Measurements from ENCODE around the gene RALGPS1. TPM values are rescaled to one million over a fixed set of nuclear protein-coding genes. Genes with fewer than 3 reads are reported as not detected.

RALGPS1 gene
- total RNA-seq, 1 experiment from 2014 or later = 0.42 TPM

DNA sequence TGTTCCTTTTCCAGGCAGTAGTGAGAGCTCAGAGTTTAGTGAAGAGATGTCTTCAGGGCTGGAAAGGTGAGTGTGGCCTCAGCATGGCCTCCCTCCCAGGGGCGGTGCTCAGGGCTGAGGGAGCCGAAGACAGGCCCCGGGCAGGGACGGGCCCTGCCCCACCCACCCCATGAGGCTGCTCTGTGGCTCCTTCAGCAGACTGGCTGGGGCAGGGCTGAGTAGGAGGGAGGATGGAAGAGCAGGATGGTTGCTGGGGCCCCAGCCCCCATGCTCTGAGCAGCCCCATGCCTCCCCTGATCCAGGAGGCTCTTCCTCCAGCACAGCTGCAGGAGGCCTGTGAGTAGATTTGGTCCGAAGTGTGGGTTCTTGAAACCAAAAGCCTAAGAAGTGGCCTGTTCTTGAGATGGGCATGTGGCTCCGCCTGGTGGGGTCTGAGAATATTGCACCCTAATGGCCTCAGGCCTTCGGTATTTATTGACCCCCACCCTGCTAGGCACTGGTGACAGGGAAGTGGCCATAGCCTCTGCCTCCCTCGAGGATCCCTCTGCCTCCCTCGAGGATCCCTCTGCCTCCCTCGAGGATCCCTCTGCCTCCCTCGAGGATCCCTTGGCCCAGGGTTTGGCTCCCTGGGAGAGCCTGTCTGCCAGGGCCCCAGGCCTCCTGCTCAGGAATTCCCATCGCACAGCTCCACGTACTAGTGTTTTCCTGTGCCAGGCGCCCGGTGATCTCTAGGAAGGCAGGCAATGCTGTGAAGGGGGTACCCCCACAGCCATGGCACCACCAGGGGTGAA, 284.6 kb downstream of the RALGPS1 start:
- peak; percentile 72 for DNase-seq (ENCODE audit: low read depth)

DNA sequence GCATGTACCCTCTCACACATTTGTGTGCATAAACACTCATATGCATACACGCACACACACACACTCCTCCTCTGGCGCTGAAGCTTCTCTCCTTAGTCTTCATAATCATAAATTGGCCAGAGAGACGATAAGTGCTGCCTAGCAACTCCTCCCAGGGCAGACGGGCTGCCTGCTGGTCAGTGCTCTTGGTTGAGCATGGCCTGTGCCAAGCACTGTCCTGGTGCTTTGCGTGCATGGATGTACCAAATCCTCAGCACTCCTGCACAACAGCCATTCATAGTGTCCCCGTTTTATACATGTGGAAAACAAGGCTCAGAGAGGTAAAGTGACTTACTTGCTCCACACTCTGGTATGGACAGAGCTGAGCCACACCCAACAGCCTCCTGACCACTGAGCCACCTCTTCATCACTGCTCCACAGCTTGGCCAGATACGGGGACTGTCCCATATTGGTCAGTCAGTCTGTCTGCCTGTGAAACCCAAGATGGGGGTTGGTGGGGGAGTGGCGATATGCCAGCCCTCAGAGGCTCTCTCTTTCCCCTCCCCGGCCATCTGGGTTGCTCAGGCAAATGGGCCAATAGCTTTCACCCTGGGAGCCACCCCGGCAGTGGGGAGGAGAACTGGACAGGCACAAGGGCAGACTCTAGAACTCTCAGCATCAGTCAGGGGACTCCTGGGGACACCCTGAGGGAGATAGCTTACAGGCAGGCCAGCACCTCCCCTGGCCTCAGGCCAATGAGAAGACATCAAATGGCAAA, 285.7 kb downstream of the RALGPS1 start:
- DNase-seq (ENCODE audit: low read depth) = no peak

DNA sequence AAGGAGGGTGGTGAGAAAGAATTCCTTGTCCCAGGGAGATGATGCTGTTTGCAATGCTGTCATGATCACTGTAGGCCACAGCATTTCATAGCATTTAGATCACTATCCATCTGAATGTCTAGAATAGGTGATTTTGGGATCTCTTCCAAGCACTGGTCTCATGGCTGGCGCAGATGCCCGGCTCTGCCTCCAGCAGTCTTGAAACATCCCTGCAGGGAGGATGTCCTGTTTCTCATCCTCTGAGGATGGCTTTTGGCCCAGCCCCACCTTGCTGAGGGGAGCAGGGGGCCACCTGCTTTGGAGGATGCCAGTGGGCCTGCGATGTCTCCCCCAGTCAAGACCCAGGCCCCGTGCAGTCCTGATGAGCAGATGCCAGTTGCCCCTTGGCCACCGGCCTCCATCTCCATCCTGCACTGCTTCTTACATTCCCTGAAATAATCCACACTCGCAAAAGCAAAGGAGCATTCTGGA, 286.5 kb downstream of the RALGPS1 start:
- peak; percentile 18 for DNase-seq (ENCODE audit: low read depth)

DNA sequence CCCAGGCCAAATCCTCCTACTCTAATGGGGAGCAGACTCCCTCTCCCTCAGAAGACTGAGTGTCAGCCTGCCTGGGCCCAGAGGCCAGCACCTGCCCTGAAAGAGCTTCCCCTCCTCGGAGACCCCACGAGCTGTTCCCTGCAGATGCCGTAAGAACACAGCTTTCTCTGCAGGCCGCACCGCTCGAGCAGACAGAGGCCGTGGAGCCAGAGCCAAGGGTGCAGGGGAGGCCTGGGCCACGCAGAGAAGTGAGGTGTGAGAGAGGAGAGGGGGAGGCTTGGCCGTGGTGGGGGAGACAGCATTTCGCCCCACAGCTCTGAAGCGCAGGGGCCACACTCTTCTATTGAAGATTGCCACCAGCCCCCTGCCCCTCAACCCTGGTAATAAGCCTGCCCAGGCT, 287.1 kb downstream of the RALGPS1 start:
- DNase-seq (ENCODE audit: low read depth) = no peak

DNA sequence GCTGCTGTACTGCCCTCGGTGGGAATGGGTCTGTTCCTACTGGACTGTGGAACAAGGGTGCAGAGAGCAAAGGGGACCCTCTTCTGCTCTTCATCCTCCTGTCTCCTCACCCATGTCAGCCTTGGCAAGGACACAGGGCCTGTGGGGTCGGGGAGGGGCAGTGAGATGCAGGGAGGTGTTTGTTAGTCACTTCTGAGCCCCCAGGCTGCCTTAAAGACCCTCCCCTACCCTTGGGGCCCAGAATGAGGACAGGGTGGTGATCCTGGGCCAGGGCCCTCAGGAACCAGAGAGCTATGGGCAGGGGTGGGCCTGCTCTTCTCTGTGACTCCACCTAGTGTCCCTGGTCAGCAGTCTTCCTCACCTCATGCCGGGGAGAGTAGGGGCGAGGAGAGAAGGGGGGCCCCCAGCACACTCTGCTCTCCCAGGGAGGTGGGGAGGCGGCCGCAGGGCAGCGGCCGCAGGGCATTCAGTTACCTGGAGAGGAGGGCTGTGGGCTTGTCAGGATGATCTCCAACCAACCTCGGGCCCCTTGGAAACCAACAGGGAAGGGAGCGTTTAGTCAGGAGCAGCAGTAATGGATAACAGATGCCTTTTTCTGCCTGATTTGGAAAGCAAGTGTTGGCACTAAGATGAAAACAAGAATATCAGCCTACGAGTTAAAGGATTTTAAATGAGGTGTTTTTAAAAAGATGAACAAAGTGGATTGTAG, 288.0 kb downstream of the RALGPS1 start:
- no peak for DNase-seq (ENCODE audit: low read depth)

DNA sequence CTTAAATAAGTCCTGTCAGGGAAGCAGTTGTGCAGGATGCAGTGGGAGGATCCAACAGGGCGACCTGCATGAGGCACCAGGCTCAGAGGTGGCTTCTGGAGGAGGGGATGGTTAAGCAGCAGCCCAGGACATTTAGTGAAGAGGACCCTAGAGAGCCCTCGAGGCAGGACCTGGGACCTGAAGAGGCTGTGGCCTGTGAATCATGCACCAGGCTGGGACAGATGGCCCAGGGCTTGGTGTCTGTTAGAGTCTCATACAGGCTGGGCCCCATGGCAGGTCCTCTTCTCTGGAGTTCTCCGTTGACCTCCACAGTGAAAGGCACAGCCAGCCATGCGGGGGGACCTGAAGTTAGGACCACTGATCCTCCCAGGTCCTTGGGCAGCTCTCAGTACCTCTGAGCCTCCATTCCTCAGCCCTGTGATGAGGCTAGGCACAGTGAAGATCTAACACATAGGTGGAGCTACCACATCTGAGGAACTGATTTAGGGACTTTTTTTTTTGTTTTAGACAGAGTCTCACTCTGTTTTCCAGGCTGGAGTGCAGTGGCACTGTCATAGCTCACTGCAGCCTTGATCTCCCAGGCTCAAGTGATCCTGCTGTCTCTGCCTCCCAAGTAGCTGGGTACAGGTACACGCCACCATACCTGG, 289.2 kb downstream of the RALGPS1 start:
- DNase-seq (ENCODE audit: low read depth) = no peak

DNA sequence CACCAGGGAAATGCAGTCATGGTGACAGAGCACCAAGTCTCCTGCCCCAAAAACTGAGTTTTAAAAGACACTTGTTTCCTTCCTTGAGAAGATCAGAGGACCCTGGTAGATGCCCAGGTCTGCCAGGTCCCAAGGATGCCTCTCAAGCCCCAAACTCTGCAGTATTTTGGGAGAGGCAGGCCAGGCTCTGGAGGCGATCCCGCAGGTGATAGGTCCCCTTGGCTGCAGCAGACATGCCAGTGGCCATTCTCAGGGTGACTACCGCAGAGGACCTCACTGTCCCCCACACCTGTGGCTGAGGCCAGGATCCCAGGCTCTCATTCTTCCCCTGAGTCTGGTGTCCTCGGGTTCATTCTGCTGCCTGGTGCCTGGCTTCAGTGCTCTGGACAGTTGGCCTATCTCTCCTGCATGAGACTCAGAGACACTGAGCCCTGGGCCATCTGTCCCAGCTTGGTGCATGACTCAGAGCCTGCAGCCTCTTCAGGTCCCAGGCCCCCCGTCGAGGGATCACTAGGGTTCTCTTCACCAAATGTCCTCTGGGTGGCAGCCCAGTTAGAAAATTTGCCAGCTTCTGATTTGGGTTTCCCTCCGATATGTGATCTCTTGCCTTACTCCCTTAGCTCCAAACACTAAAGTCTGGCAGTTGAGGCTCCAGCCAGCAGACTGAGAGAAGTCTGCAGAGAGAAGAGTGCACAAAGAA, 290.3 kb downstream of the RALGPS1 start:
- DNase-seq (ENCODE audit: low read depth) = peak; percentile 61

DNA sequence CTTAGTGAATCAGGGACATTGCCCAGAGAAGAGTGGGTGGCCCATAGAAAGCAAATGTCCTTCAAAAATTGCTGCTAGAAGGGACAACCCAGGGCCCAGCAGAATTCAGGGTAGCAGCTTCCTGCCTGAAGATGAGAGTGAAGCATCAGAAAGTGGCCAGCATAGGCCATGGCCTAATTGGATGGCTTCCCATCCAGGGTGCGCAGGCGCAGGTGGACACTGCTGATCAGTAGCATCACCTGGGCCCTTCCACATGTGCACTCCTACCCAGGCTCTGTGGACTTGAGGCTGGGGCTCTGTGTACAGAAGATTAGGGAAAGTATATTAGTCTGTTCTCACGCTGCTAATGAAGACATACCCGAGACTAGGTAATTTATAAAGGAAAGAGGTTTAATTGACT, 291.4 kb downstream of the RALGPS1 start:
- DNase-seq (ENCODE audit: low read depth) = no peak

DNA sequence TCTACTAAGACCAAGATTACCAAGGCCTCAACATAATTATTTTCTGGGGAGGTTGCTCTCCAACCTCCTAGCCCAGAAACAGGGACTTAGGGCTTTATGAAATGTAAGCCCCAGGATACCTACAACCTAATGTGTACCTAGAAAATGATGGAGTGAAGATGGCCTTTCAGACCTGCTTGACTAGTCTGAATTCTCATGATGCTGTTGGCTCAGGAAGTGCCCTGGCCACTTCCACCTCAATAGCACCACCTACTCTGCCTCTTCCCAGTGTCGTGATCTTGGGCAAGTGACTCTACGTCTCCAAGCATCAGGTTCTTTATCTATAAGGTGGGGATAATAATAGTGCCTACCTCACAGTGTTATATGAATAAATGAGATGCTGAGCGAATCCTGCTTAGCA, 292.1 kb downstream of the RALGPS1 start:
- DNase-seq (ENCODE audit: low read depth) = no peak

DNA sequence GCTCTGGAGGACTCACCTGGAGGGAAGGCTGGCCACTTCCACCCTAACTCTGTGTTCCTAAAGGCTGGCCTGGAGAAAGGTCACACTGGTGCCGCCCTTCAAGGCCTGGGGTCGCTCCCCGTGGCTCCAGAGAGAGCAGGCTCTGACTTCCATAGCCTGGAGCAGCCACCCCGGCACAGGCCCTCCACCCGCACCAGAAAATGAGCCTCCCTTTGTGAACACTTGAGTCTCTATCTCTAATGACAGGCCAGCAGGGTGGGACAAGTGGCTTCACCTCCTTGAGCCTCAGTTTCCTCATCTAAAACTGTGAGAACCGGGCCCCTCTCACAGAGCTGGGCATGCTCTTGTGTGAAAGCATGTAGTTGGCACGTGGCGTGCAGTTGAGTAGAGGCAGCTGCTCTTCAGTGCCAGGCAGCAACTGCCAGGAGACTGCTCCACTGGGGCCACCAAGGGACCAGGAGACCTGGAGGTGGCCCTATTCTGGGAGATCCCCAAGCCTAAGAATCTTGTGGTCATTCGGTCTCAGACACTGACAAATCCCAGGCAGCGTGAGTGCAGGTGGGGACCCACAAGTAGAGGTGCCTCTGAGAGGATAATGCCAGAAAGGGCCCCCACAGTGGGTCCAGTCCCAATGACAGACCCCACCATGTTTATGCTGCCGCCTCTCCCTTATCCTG, 293.3 kb downstream of the RALGPS1 start:
- DNase-seq (ENCODE audit: low read depth) = no peak

DNA sequence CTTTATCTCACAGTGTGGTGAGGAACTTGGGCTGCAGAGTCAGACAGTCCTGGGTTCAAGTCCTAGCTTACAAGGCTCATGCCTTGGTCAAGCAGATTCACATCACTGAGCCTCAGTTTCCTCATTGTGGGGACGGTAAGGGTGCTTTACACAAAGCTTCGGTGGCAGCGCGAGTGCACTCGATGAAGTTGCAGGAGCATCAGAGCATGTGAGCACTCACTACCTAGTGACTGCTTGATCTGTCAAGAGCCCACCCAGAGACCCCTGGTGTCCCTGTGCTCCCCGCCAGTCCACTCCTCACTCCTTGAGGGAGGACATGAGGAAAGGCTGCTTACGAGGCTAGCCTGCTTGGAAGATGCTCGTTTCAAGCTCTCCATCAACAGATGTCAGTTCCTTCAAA, 293.8 kb downstream of the RALGPS1 start:
- no peak for DNase-seq (ENCODE audit: low read depth)

DNA sequence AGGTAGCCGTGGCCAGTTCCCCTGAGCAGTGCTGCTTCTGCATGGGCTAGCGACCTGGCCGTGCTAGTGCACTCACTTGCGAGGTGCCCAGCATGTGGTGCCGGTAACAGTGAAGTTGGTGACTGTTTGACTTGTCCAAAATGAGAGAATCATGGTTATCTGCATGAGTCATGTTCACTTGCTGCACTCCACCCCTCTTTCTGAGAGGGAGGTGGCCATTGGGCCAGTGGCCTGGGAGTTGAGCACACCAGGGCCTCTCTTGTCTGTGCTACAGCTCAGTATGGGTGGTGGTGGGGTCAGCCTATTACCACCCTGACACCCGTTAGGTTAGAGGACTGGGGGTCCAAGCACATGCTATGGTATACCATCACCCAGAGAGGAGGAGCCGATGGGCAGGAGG, 294.6 kb downstream of the RALGPS1 start:
- no peak for DNase-seq (ENCODE audit: low read depth)

DNA sequence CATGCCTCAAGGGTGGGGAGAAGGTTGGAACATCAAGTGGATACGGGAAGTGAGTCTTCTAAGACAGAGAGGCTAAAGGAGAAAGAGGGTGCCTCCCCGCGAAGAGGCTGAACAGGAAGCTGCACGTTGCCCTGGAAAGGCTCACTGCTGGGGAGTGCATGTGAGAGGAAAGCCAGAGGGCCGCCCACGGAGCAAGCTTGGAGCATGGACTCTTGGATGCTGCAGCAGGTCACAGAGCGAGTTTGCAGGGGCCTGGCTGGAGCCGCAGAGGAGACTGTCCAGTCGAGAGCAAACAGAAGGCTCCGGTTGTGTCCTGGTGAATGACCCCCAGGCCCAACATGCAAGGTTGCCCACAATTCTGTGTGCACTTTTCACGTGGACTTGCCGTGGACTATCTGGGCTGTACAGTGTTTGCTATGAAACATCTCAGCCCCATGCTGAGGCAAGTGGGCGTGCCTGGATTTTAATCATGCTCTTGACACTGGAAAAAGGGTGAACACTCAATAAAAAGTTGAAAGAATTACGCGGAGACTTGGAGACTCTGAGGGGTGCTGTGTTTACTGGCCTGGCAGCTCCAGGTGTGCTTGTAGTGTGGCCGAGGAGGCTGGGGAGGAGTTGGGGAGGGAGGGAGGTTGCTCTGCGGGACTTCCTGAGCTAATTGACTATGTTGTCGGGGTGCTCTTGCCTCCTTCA, 295.5 kb downstream of the RALGPS1 start:
- no peak for DNase-seq (ENCODE audit: low read depth)

DNA sequence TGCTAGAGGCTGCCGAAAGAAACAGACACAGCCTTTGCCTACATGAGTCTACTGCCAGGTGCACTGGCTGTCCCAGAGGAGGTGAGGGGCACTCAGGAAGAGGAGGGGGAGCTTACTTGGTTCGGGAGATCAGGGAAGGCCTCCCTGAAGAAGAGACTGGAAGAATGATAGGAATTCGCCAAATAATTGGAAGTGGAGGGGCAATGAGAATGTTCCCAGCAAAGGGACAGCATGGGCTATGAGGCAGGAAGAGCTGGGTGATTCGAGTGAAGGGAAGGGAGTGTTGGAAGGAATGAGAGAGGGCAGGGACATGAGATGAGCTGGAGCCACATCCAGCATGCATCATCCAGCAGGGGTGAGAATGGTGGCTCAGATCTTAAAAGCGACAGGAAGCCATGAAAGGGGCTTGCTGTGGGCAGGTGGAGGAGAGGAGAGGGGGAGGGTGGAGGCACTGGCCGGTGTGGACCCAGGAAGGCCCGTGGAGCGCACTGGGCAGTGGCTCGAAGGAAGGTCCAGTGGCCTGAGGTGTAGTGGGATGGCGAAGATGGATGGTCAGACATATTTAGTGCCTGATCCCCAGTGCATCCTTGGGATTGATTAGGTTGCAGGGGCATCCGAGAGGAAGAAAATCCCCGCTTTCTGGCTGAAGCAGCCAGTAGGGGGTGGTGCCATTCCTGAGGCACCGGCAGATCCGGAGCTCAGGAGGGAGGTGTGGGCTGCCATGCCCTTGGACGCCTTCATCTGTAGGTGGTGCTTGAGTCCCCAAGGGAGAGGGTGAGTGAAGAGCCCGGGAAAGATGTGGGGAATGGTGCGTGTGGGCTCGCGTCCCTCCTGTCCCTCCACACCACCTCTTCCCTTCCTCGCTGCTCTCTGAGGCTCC, 296.5 kb downstream of the RALGPS1 start:
- DNase-seq (ENCODE audit: low read depth) = no peak

DNA sequence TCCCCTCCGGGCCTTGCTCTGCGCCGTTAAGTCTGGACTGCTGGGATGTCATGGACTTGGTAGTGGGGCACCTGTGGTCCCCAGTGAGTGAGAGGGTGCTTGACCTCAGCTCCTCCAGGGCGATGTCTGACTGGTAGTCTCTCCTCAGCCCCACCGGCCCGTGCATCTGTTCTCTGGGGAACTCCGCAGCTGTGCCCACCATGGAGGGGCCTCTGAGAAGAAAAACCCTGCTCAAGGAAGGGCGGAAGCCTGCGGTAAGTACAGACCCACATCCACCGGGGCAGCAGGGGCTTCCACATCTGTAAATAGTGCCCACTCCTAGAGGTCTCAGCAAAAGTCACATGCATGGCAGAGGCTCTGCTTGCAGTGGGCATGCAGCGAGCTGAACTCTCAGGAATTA, 297.4 kb downstream of the RALGPS1 start:
- DNase-seq (ENCODE audit: low read depth) = no peak

DNA sequence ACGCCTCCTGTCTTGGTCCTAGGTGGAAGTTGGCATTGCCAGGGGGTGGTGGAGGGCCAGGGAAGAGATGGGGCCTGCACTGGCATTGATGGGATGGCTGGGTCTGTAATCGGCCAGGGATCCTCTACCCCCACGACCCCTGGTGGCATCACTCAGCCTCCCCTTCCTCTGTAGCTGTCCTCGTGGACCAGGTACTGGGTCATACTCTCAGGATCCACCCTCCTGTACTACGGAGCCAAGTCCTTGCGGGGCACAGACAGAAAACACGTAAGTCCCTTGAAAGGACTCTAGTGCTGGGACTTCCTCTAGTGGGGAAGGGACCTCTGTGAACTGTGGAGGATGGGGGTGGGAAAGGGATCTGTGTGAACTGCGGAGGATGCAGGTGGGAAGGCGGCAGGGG, 297.9 kb downstream of the RALGPS1 start:
- DNase-seq (ENCODE audit: low read depth) = no peak

DNA sequence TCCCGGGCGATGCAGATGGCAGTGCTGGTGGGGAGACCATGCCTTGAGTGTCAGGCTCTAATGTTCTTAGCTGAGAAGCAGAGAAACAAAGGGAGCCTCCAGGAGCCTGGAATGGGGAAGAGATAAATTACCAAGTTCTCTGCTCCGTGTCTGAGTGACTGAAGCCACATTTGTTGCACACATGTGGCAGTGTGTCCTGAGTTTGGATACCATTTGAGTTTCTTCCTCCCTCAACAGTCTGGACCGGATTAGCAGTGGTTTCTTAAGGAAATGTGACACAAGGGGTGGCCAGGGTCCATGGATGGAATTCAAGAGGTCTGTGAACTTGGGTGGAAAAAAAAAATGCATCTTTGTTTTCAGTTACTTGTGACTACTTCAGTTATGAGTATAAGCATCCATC, 299.3 kb downstream of the RALGPS1 start:
- no peak for DNase-seq (ENCODE audit: low read depth)

DNA sequence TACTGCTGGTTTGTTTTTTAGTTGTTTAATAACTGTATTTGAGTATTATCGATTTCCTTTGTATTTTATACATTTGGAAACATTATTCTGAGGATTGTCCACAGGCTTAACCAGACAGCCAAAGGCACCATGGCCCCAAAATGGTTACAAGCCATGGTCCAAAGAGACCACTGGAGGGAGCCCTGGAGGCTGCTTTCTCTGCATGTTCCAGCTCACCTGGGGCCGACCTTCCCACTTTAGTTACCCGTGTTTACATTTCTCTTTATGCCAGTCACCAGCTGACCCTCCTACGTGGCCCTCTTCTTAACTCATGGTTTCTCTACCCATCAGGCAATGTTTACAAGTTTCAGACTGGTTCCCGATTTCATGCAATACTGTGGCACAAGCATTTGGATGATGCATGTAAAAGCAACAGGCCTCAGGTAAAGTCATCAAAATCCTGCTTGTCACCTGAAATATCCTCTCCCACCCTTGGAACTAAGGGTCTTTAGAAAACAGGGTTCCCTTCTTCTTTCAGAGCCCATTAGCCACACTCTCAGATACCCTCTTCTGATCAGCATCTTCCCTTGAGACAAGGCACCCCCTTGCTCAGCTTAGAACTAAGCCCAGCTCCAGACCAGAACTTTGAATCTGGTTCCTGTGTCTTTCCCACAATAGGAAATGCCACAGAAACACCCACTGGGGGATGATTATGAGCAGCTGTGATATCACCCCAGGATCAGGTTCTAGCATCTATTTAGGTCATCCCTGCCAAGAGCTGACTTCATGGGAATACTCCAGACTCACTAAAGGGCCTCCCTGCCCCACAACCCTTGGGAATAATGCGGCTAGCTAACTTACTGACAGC, 300.1 kb downstream of the RALGPS1 start:
- DNase-seq (ENCODE audit: low read depth) = peak; percentile 28
